ENCODE measurements around the gene GPR87. TPM values are rescaled to one million over a fixed set of nuclear protein-coding genes. Genes with fewer than 3 reads are reported as not detected.

The GPR87 gene
- total RNA-seq, 1 donor from 2014 or later: 0.24 TPM

- ATAC-seq: no peak
Measured at GRCh38 chr3:151293127-151293526, 23.5 kb downstream of the GPR87 start.

DNA sequence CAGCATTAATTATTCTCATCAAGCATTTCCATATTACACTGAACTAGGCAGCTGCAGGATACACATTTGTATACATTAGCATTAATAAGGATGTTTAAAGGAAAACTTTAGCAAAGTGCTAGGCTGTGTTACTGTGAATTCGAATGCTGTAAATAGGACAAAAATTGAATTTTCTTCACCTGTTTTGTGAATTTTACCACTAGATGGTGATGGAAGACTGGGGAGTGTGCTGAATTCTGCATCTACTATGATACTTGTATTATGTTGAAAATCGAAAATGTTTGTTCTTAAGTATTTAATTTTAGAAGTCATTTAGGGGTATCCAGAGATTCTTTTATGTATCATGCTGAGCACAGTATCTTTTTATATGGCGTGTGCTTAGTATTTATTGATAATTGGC, 25.9 kb downstream of the GPR87 start:
- H3K4me3 ChIP-seq: no peak overlapping the region
- H3K27me3 ChIP-seq (ENCODE audit: low read depth): no peaks in the 10 kb centered on the region
- no peaks in the 10 kb centered on the region for H3K4me1 ChIP-seq
- ATAC-seq (no peak), DNase-seq (no peak)
- peak; percentile 31 for TF ChIP-seq CTCF (IDR thresholded peaks at IDR 0.05)
- H3K9me3 ChIP-seq: no peaks in the 10 kb centered on the region
- no peaks in the 10 kb centered on the region for H3K36me3 ChIP-seq
- intact Hi-C loops (cut with DNase I): no loop called here
- H3K27ac ChIP-seq: no peak overlapping the region

More at GRCh38 chr3:151293127-151293526, 23.5 kb downstream of the GPR87 start:
- no peak for TF ChIP-seq CTCF (IDR thresholded peaks at IDR 0.05)
- H3K4me3 ChIP-seq: no peak overlapping the region
- no peak for DNase-seq
- H3K36me3 ChIP-seq: no peaks in the 10 kb centered on the region
- H3K4me1 ChIP-seq: no peaks in the 10 kb centered on the region
- no peaks in the 10 kb centered on the region for H3K9me3 ChIP-seq
- H3K27ac ChIP-seq: no peak overlapping the region
- intact Hi-C loops (cut with DNase I): no loop called here
- H3K27me3 ChIP-seq (ENCODE audit: low read depth): no peaks in the 10 kb centered on the region

DNA sequence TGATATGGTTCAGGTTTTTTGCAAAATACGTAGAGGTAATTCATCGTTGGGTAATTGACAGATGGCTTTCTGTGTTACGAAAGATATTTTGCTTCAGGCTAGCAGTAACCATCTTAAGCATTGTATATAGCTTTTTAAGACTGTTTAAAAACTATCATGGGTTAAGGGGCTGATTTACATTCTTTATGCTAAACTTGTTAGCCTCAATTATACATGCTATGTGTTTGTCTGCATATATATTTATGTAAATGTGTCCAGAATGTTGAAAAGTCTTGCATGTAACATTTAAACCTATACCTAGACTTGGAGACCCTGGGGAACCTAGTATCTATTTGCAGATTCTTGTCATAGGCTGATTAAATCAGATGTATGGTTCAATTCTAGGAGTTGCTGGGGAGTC, 27.2 kb downstream of the GPR87 start:
- H3K4me3 ChIP-seq: no peak overlapping the region
- DNase-seq (no peak), ATAC-seq (no peak)
- H3K27ac ChIP-seq: no peak overlapping the region
- H3K27me3 ChIP-seq (ENCODE audit: low read depth): no peaks in the 10 kb centered on the region
- intact Hi-C loops (cut with DNase I): no loop called here
- no peaks in the 10 kb centered on the region for H3K9me3 ChIP-seq
- TF ChIP-seq CTCF (IDR thresholded peaks at IDR 0.05): no peak
- no peaks in the 10 kb centered on the region for H3K4me1 ChIP-seq
- H3K36me3 ChIP-seq: no peaks in the 10 kb centered on the region

DNA sequence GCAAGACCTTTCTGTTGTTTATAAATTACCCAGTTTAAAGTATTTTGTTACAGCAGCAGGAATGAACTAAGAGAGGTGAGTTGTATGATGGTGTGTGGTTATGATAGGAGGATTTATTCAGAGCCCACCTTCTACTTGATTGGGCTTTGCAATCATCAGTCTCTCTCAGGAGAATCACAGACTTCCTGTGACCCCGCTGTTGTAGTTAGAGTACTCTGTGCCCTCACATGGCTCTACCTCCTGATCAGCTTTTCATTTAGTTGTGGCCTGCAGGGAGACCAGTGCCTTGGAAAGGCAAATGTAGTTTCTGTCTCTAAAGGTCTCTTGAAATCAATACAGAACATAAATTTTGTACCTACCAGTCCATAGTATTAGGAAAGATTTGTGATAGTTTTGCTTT, 30.7 kb downstream of the GPR87 start:
- H3K27me3 ChIP-seq (ENCODE audit: low read depth): no peaks in the 10 kb centered on the region
- intact Hi-C loops (cut with DNase I): no loop called here
- H3K9me3 ChIP-seq: no peaks in the 10 kb centered on the region
- peaks cover 11% of the 10 kb centered on the region for H3K4me1 ChIP-seq
- no peak overlapping the region for H3K4me3 ChIP-seq
- H3K27ac ChIP-seq: no peak overlapping the region
- no peak for DNase-seq
- no peaks in the 10 kb centered on the region for H3K36me3 ChIP-seq
- ATAC-seq: no peak
- TF ChIP-seq CTCF (IDR thresholded peaks at IDR 0.05): no peak

- H3K4me1 ChIP-seq: peaks cover 11% of the 10 kb centered on the region
- H3K27me3 ChIP-seq (ENCODE audit: low read depth): no peaks in the 10 kb centered on the region
- H3K36me3 ChIP-seq: no peaks in the 10 kb centered on the region
- H3K27ac ChIP-seq: no peak overlapping the region
- H3K9me3 ChIP-seq: no peaks in the 10 kb centered on the region
- DNase-seq: no peak
- no peak overlapping the region for H3K4me3 ChIP-seq
- peak; percentile 28 to 48 for ATAC-seq
- intact Hi-C loops (cut with DNase I): no loop called here
- TF ChIP-seq CTCF (IDR thresholded peaks at IDR 0.05): no peak
Measured at GRCh38 chr3:151283907-151284461, 32.6 kb downstream of the GPR87 start.

DNA sequence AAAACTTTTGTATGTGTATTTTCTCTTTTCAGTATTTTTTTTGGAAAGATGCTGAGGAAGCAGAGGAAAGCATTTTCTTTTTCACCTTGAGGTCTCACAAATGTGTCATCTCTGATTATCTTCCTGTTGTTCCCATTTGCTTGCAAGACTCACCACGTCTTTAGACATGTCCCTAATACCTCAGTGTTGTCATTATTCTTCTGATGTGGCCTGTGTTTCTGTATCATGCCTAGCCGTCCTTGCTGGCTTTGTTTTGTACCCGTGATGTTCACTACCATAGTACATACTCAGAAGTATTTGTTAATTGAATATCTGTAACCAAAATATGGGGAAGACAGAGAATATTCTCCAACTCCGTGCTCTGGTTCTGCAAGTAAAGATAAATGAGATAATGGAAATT, 33.2 kb downstream of the GPR87 start:
- ATAC-seq: no peak
- no peaks in the 10 kb centered on the region for H3K36me3 ChIP-seq
- peaks cover 11% of the 10 kb centered on the region for H3K4me1 ChIP-seq
- DNase-seq: no peak
- no peaks in the 10 kb centered on the region for H3K27me3 ChIP-seq (ENCODE audit: low read depth)
- no peak overlapping the region for H3K27ac ChIP-seq
- H3K9me3 ChIP-seq: no peaks in the 10 kb centered on the region
- no peak overlapping the region for H3K4me3 ChIP-seq
- intact Hi-C loops (cut with DNase I): no loop called here
- no peak for TF ChIP-seq CTCF (IDR thresholded peaks at IDR 0.05)

All from lower lobe of right lung (tissue), 2 donors.